DMS79 (cell line): ENCODE results near the gene ATP8B4.

Source experiments
- DNase-seq: peaks from one replicate; lab custom pipeline; 2025; lab: John Stamatoyannopoulos, UW

Gene ATP8B4

GRCh38 chr15:50064673-50065072 lies 54.4 kb downstream of the ATP8B4 start:
- DNase-seq, result no peak

- no peak for DNase-seq
These were observed 55.8 kb downstream of the ATP8B4 start for GRCh38 chr15:50063226-50063625.

- no peak for DNase-seq
These were observed 57.5 kb downstream of the ATP8B4 start for GRCh38 chr15:50061503-50061902.

GRCh38 chr15:50059883-50060282 lies 59.1 kb downstream of the ATP8B4 start:
- DNase-seq, result no peak

GRCh38 chr15:50059203-50059772 lies 59.7 kb downstream of the ATP8B4 start:
- DNase-seq, result no peak

GRCh38 chr15:50057905-50058639 lies 61.0 kb downstream of the ATP8B4 start:
- no peak for DNase-seq

- DNase-seq, result no peak
These were observed 61.8 kb downstream of the ATP8B4 start for GRCh38 chr15:50057196-50057595.

- DNase-seq, result no peak
These were observed 63.3 kb downstream of the ATP8B4 start for GRCh38 chr15:50055750-50056157.

GRCh38 chr15:50055332-50055731 lies 63.7 kb downstream of the ATP8B4 start:
- DNase-seq, result no peak

GRCh38 chr15:50053055-50053856 lies 65.8 kb downstream of the ATP8B4 start:
- no peak for DNase-seq

GRCh38 chr15:50051811-50052419 lies 67.1 kb downstream of the ATP8B4 start:
- no peak for DNase-seq

- no peak for DNase-seq
These were observed 67.9 kb downstream of the ATP8B4 start for GRCh38 chr15:50050986-50051743.

GRCh38 chr15:50049871-50050270 lies 69.2 kb downstream of the ATP8B4 start:
- no peak for DNase-seq

GRCh38 chr15:50046867-50047266 lies 72.2 kb downstream of the ATP8B4 start:
- DNase-seq, result no peak

GRCh38 chr15:50046159-50046558 lies 72.9 kb downstream of the ATP8B4 start:
- DNase-seq, result no peak

- DNase-seq, result no peak
These were observed 74.1 kb downstream of the ATP8B4 start for GRCh38 chr15:50044904-50045303.

GRCh38 chr15:50044406-50044805 lies 74.6 kb downstream of the ATP8B4 start:
- no peak for DNase-seq

- no peak for DNase-seq
These were observed 76.3 kb downstream of the ATP8B4 start for GRCh38 chr15:50042775-50043174.

GRCh38 chr15:50030456-50030855 lies 88.6 kb downstream of the ATP8B4 start:
- no peak for DNase-seq

- DNase-seq, result no peak
These were observed 90.7 kb downstream of the ATP8B4 start for GRCh38 chr15:50028326-50028725.

- no peak for DNase-seq
These were observed 94.8 kb downstream of the ATP8B4 start for GRCh38 chr15:50024281-50024680.

- no peak for DNase-seq
These were observed 100.5 kb downstream of the ATP8B4 start for GRCh38 chr15:50018491-50018890.
